HG03520 (cell line): ENCODE data around the gene PF4V1.
"Not testable (repeated sequence)": the region's sequence is repeated elsewhere in the genome, so short reads cannot be mapped to it uniquely, and the experiment has no call there.

ENCODE experiments used
- ATAC-seq: cut with Tn5 transposase; IDR thresholded peaks from one replicate; pipeline ENCODE4 v1.9.1; 2021; ENCODE audit warnings: mild to moderate bottlenecking, moderate library complexity; ENCODE audit not compliant: unreplicated experiment

Gene PF4V1

DNA sequence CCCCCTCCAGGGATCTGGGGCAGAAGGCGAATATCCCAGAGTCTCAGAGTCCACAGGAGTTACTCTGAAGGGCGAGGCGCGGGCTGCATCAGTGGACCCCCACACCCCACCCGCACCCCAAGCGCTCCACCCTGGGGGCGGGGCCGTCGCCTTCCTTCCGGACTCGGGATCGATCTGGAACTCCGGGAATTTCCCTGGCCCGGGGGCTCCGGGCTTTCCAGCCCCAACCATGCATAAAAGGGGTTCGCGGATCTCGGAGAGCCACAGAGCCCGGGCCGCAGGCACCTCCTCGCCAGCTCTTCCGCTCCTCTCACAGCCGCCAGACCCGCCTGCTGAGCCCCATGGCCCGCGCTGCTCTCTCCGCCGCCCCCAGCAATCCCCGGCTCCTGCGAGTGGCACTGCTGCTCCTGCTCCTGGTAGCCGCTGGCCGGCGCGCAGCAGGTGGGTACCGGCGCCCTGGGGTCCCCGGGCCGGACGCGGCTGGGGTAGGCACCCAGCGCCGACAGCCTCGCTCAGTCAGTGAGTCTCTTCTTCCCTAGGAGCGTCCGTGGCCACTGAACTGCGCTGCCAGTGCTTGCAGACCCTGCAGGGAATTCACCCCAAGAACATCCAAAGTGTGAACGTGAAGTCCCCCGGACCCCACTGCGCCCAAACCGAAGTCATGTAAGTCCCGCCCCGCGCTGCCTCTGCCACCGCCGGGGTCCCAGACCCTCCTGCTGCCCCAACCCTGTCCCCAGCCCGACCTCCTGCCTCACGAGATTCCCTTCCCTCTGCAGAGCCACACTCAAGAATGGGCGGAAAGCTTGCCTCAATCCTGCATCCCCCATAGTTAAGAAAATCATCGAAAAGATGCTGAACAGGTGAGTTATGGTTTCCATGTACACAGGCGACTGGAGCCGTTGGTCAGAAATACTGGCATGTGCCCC lies 16.3 kb downstream of the PF4V1 start, which contains the start of gene CXCL1:
Gene CXCL1, plus strand, starts transcription at position 264 of the 926 bp plus-strand sequence. Its CDS starts 78 bp downstream, at position 342.
- no peak for ATAC-seq

DNA sequence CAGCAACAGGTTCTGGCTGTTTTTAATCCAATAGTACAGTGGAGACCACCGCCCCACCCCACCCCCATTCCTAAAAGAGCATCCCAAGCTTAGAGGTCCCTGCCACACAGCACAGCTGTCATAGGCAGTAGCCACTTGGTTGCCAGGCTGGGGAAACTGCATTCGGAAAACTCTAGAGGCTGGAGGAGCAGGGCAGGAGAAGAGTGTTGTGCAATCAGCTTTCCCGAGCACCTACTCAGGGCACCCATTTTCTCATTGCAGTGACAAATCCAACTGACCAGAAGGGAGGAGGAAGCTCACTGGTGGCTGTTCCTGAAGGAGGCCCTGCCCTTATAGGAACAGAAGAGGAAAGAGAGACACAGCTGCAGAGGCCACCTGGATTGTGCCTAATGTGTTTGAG lies 17.2 kb downstream of the PF4V1 start:
- no peak for ATAC-seq

DNA sequence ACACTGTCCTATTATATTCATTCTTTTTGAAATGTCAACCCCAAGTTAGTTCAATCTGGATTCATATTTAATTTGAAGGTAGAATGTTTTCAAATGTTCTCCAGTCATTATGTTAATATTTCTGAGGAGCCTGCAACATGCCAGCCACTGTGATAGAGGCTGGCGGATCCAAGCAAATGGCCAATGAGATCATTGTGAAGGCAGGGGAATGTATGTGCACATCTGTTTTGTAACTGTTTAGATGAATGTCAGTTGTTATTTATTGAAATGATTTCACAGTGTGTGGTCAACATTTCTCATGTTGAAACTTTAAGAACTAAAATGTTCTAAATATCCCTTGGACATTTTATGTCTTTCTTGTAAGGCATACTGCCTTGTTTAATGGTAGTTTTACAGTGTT lies 17.7 kb downstream of the PF4V1 start:
- no peak for ATAC-seq

DNA sequence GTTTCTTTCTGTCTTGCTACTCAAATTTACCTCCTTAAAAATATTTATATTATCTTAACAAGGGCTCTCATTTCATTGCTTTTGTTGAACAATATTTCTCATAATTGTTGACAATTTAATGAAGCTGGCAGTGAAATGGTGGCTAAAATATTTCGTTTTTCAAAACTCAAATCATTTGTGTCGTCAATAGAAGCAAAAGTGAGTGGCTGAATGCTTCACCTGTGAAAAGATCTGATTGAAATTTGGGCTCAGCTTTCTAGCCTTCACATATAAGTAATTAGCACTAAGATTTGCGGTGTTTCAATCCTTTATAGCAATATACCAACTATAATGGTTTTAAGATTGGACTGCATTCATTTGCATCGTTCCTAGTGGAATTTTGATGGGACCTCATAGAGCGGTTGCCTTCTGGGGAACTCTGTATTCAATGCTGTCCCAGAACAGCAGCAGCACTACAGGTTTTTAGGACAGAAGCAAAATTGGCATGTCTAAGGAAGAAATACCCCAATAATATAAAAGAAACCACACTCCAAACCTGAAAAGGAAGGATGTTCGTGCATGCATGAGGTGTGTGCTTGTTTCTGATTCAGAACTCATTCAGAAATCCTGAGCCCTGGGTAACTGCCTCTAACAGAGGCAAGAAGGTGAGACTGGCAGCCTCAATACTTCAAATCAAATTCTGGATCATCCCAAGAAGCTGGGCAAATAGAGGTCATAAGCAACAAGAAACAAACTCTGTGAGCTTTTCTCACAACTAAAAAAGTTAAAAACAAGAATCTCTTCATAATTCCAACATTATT lies 18.6 kb downstream of the PF4V1 start:
- no peak for ATAC-seq

DNA sequence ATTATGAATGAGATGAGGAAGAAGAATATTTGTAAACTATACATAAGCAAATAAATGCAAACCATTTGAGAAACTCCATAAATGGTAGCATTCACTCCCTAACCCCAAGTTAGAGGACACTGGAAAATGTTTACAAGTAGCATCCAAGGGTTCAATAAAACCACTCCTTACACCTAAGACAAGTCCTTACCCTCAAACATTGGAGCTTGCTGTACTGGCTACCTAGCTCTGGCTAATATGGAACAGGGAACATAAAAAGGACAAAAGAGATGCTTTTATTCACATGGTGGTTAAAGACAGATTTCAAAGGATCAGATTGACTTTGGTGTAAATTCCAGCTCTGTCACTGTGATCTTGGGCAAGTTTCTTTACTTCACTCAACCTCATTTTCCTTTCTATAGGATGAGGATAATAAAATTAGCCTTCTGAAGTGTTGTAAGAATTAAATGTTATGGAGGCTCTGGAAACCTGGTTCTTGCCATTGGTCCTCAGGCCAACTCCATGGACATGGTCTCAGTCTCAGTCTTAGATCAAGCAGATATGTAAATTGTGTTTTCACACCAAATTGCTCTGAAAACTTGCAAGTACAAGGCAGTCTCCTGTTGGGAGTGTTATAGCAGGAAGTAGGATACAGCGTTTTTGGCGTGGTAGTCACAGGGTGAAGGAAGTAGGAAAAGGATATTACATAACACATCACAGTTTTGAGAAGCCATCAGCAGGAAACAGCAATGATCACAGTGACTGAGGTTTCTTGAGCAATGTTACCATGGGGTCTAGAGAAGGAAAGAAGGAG lies 19.4 kb downstream of the PF4V1 start:
- ATAC-seq, result no peak

DNA sequence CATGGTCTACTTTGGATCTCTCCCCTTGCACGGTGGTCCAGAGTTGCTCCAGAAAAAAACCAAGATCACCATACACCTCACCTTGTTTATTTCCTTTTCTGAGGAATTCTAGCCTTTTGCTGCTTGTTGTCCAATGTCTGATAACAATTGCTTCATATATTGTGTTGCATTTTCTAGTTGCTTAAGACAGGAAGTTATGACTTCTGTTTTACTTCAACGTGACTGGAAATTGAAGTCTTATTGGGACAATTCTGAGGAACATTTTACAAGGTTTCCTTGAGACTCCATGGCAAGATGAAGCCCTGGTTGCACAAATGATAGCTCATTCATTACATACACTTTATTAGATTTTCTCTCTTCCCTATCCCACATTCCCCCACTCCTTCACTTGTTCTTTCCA lies 21.3 kb downstream of the PF4V1 start:
- ATAC-seq, result no peak

DNA sequence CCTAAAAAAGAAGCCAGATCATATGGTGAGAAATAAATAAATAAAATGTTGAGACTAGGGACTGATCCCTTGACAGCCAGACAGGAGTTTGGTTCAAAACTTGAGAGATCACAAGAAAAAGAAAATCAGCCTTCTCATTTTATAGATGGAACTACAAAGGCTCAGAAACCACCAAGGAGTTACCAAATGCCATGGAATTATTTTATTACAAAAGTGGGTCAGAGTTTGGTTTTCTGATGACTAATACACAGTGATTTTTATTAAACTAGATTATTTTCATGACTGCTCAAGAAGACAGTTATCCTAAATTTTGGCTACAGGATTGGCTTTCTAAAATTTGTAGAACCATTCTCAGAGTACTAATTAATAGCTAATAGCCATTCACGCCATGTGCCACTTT lies 22.3 kb downstream of the PF4V1 start:
- ATAC-seq, result no peak

DNA sequence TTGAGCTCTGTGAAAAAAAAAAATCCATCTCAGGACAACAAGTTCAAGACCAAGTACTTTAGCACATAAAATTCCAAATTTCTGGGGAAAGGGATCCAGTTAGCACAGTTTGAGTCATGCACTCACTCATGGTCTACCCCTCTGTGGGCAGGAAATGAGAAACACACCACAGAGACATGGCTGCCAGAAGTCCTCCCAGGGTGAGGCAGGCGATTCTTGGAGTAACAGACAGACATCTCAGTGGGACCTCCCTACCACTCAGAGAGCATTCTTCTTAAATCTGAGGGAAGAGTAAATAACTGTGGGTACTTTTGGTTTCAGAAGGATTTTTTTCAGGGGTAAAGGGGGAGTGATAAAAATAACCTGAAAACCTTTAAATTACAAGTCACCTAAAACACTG lies 30.2 kb downstream of the PF4V1 start:
- ATAC-seq, result no peak

DNA sequence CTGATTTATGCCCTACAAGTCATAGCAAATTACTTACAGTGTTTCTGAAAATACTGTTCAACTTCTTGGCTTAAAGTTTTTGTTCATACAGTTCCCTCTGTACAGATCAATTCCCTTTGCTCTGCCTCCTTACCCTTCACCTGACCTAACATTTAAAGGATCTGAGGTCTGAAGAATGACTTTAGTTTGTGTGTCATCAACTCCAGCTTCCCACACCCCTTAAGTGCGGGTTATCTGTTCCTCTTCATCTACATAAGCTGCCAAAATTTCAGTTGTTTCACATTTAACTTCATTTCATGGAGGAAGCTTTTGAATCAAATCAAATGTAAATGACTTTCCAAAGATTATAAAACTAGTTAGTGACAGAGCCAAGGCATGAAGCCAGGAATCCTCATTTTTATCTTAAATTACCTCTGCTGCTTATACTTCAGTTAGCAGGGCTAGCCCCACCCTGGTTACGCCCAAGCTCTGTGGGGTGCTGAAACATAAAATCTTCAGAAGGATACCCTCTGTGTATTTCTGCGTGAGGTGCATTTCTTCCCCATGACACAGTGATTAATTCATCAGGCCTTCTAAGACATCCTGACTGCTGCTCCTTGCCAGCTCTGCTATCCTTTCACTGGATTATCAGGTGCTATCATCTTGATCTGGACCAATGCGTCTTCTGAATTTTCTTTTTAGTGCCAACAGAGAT lies 32.6 kb downstream of the PF4V1 start:
- no peak for ATAC-seq

DNA sequence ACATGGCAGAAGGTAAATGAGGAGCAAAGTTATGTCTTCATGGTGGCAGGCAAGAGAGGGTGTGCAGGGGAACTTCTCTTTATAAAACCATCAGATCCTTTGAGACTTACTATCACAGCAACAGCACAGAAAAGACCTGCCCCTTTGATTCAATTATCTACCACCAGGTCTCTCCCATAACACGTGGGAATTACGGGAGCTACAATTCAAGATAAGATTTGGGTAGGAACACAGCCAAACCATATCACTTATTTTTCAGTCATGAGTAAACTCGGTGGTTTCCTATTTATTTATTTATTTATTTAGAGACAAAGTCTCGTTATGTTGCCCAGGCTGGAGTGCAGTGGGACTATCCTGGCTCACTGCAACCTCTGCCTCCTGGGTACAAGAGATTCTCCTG lies 38.2 kb downstream of the PF4V1 start:
- no peak for ATAC-seq

DNA sequence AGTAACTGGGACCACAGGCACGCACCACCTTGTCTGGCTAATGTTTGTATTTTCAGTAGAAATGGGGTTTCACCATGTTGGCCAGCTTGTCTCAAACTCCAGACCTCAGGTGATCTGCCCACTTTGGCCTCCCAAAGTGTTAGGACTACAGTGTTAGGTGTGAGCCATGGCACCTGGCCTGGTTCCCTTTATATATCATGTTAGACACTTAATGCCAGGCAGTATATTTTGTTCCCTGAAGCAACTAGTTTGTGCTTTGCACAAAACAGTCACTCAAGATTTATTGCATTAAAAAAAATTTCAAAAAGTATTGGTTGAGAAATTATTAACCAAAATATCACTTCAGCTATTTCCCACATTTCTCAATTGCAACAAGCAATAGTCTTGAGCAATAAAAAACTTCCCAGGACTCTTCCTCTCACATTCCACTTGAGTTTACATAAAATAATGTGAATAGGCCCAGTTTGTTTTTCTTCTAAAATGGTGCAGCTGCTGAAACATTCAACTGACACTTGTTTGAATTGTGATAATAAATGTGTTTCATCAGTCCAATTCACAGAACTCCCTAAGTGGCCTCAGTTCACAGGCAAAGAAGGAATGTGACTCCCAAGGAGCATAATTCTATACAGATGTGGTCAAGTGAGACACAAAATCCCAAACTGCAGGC lies 38.8 kb downstream of the PF4V1 start:
- no peak for ATAC-seq

DNA sequence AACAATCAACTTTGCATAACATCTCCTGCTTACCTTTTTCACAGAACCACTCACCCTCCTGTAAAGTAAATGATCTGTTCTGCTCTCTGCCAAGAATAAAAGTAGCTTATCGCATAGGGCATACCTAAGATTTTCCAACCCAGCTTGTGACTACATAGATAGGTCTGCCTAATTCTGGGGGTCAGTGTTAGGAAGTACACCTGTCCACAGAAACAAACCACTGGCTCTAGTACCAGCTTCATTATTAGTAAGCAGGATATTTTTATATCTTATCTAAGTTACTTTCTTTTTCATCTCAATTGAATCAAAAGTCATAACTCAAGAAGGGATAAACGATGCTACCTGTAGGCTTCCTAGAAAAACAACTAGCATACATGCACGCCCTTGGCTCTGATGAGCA lies 39.9 kb downstream of the PF4V1 start:
- no peak for ATAC-seq

DNA sequence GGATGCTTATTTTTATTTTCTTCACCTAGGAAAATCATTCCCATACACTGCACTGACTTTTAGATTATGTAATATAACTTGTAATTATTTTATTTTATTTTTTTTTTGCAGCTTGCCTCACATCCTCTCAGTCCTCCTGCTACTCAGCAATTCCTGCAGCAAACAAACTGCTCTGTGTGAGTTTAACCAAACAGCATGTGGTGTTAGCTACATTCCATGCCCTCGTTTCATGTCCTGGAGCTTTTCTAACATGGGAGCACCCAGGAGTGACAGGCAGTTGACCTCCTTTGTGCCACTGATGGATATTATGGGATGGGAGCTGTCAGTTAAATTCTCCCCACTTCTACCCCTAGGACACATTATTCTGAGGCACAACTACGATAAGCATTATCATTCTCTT lies 40.9 kb downstream of the PF4V1 start:
- ATAC-seq, result no peak

DNA sequence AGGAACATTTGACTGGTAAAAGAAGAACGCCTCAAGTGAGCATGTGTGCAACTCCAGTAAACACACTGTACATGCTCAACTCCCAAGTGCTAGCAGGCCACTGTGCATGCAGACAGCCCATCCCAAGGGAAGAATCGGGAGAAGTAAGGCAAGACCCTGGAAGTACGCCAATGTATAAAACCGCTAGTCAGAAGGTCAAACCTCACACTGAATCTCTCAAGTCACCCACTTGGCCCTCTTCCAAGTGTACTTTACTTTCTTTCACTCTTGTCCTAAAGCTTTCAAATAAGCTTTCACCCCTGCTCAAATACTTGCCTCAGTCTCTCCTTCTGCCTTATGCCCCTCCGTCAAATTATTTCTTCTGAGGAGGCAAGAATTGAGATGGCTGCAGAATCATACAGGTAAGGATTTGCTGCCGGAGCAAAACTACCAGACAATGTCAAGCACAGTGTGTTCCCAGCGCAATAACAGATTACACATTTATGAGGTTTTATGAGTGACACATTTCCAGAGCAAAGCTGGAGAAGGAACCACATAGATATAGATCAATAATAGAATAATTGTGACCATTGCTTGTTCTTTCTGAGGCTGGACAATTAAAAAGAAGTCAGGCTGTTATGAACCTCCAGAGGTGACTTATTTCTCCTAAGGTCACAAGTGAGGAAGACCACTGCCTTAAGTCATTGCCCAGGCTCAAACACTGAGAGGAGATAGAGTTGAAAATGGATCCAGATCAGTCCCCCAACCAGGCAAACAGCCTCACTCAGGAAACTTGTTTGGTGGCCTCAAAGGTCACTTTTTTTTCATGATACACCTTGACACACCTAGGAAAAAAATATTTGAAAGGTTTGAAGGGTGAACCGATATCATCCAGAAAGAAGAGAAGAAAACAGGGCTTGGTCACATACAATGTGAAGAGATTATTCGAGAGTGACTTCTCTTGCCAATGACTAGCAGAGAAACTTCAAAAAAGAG lies 42.4 kb downstream of the PF4V1 start:
- no peak for ATAC-seq

DNA sequence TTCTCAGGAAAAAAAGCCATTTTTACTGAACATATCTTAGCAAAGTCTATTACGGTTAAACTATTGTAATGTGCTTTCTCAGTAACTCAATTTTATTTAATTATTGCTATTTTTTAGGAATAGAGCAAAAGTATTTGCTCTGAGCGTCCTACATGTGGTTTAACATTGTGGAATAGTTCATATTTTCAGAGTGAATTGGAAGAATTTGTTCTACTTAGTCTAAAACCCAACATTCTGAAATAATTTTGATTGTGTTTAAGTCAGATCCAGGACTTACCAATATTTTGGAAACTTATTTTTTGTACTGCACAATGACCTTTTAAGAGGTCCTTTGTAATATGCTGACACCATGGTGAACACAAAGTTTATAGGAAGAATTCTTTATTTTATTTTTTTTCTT lies 43.3 kb downstream of the PF4V1 start:
- no peak for ATAC-seq

DNA sequence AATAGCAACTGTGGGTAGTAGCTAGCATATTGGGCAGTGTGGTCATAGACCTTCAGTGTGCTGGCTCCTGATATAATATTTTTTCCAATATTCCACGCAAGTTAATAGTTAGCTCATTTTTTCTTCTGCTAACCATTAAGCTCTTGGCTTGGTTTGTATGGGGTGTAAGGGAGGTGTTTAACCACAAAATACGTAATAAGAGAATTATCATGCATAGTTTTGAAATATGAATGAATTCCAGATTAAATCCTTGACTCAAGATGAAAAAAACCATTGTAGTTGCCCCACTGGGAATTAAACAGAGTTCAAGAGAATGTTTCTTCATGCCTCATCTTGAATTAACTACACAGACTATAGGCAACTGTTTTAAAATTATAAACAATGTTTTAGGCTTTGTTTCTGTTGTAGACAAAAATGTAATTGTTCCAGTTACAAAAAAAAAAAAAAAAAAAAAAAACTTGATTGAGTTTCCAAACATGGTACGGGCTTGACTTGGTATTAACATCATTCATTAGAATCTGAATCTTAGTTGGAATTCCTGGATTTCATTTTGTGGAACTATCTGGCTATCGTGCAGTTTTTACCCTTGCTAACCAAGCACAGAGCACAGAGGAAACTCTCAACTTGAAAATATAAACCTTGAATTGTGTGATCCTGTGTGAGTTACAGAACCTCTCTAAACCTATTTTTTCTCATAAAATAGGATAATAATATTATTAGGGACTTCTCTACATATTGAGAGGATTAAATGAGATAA lies 44.5 kb downstream of the PF4V1 start:
- no peak for ATAC-seq

DNA sequence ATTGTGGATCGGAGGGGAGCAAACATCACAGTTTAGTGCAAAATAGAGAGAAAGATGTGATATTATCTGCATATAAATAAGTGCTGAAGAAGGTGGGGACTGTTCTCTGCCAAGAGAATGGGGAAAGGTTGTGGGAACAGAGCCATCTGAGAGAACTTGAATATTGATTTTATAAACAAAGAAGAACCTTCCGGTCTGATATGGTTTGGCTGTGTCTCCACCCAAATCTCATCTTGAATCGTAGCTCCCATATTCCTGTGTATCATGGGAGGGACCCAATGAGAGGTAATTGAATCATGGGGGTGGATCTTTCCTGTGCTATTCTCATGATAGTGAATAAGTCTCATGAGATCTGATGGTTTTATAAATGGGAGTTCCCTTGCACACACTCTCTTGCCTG lies 46.2 kb downstream of the PF4V1 start:
- not testable (repeated sequence) for ATAC-seq

DNA sequence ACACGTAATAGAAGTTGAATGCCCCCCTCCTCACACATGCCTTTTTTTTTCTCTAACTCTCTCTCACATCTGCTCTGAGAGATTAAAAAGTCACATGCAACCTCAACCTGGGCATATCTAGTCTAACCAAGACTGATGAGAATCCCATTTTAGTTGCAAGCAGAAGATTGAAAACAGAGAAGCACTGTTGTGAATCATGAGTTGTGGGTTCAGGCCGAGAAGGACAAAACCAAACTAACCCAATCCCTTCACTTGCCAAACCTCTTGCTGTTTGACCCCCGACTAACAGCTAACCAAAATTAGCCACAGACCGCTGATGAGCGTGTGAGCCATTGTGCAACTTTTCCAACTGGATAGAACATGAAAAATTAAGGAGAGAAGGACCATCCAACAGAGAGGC lies 47.9 kb downstream of the PF4V1 start:
- ATAC-seq, result no peak
